HL-60/S4 treated with phorbol 12-myristate 13-acetate at 8.2 ng/mL for 4 days and 3 days (cell line): ENCODE data around the gene REEP1.

Source experiments
- in situ Hi-C: fragments of 300-500 bp; cut with MboI; formaldehyde crosslinking; loops from 2 replicates; pipeline ENCODE4 v1.15.0; 2022; ENCODE audit warnings: low sequenced_read_pairs

REEP1 gene

DNA sequence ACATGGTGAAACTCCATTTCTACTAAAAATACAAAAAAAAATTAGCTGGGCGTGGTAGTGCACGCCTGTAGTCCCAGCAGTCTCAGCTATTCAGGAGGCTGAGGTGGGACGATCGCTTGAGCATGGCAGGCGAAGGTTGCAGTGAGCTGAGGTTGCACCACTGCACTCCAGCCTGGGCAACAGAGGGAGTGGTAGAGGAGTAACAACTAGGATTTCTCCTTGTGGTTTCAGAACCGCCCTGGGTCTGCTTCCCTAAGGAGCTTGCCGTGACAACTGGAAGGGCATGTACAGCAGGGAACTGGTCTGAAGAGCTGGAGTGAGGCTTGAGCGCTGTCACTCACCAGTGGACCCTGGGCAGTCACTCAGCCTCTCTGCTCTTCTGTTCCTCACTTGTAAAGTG, 29.1 kb downstream of the REEP1 start:
- in situ Hi-C loops = no loop called here

DNA sequence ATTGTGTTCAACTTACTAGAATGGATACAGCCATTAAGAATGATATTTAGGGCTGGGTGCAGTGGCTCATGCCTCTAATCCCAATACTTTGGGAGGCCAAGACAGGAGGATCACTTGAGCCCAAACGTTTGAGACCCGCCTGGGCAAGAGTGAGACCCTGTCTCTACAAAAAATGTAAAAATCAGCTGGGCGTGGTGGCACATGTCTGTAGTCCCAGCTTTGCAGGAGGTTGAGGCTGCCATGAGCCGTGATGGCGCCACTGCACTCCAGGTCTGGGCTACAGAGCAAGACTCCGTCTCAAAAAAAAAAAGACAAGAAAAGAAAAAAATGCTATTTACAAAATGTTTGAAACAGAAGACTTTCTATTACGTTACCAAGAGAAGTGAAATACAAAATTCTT, 30.0 kb downstream of the REEP1 start:
- in situ Hi-C loops = no loop called here

DNA sequence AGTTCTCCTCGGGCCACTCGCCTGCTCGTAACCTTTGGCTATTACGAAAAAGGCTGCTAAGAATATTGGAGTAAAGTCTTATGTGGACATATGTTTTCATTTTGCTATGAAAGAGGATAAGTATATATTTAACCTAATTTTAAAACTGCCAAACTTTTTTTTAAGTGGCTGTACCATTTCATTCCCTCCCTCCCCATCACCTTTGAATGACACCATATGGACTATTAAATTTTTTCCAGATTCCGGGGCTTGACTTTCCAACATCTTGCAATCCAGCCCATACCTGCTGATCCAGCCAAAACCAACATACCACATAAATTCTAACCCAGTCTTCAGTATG, 31.5 kb downstream of the REEP1 start:
- in situ Hi-C loops = no loop called here

DNA sequence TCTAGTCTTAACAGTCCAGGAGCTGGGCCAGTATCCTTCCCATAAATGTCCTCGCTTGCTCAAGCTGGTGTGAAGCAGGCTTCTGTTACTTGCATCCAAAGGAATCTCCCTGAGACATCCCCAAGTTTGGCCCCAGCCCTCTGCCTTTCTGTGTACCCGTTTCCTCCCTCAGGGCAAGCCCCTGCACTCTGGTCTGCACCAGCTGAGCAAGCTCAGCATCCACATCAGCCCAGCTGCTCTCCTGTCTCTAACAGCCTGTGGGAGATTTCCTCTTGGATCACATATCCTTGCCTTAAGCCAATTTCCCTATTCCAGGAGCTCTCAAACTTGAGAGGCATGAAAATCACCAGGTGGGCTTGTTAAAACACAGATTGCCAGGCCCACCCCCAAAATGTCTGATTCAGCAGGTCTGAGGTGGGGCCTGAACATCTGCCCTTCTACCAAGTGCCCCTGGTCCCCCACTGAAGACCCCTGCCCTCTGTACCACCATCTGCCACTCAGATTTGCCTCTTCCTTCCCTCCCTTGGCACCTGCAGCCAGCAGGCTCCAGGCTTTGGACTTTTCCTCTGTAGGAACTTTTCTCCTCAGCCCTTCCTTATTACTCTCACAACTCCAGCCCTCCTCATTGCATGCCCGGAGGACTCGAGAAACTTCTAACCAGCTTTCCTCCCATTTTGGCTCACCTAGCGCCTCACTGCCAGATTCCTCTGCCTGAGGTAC, 32.1 kb downstream of the REEP1 start:
- in situ Hi-C loops = no loop called here

DNA sequence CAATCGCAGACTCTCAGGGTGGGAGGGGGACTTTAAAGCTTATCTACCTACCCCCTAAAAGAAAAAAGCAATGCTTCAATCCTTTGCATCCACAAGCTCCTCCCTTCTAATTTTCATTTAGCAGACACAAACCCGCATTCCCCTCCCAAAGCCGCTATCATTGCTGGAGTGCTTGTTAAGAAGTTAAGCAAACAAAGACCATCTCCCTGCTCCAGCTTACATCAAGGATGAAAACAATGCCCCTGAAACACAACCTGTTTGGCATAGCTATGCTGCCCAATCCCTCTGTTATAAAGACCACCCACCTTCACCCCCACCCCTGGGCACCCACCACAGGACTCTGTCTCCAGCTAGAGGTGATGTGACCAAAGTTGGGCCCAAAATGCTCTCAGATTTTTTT, 33.0 kb downstream of the REEP1 start:
- in situ Hi-C loops = no loop called here

DNA sequence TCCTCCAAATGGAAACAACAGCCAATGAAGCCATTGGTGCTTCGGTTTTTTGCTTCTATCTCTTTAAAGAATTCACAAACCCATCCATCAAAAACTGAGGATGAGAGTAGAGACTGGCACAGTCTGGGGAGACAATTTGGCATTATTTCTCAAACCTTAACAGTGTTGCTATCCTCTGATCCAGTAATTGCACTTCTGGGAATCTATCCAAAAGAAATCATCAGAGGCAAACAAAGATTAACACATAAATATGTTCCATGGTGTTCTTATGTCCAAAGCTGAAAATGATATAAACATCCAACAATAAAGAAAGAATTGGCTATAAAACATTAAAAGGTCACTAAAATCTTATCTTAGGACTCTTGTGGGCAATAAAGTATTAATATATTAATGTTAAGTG, 35.1 kb downstream of the REEP1 start:
- in situ Hi-C loops = no loop called here

DNA sequence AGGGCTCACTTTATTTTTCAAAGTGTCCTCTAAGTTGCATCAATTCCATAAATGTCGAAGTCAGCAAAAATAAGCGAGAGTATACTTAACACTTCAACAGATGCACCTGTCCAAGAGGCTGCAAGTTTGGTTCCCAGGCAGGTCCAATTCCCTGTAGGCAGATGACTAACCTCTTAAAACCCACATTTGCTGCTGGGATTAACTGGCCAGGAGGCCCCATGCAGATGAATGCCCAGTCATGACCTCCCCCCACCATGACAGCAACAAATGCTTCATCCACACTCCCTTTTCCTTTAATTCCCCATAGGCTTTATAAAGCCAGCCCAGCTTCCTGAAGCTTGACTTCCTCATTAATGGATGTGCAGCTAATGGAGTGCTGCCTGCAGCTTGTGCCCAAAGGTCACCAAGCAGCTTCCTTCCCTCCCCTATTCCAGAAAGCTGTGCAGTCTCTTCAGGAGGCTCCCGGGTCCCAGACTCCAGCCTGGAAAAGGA, 35.7 kb downstream of the REEP1 start:
- in situ Hi-C loops = no loop called here

DNA sequence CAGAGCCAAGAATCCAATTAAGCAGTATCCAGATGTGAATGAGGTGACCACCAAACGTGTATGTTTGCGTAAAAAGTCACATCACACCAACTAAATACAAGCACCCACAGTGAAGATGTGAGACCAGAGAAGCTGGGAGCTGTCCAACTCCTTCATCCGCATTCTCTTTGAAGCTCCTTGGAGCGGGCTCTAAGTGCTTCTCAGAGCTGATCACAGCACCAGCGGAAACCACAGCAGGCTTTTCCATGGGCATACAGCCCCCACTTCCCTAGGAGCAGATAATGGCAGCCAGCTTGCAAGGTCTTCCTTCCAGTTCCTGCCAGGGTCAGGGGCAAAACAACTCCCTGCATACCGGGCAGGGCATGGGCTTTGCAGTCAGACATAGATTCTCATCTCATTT, 36.4 kb downstream of the REEP1 start:
- in situ Hi-C loops = no loop called here

DNA sequence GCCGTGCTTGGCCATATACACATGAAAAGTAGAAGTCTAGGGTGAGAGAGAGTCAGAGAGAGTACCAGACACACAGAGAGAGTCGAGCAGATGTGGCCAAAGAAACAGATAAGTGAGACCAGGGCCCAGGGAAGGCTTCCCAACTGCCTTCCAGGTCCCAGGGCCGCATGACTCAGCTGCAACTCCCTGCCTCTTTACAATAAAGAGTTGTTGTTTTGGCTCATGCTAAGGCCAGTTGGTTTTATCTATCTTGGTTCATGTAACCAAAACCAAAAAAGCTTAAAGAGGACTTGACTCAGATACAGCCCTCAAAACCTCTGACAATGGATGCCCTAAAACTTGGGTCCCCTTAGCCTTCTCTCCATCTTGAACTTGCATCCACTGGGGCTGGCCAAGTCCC, 36.9 kb downstream of the REEP1 start:
- in situ Hi-C loops = no loop called here

DNA sequence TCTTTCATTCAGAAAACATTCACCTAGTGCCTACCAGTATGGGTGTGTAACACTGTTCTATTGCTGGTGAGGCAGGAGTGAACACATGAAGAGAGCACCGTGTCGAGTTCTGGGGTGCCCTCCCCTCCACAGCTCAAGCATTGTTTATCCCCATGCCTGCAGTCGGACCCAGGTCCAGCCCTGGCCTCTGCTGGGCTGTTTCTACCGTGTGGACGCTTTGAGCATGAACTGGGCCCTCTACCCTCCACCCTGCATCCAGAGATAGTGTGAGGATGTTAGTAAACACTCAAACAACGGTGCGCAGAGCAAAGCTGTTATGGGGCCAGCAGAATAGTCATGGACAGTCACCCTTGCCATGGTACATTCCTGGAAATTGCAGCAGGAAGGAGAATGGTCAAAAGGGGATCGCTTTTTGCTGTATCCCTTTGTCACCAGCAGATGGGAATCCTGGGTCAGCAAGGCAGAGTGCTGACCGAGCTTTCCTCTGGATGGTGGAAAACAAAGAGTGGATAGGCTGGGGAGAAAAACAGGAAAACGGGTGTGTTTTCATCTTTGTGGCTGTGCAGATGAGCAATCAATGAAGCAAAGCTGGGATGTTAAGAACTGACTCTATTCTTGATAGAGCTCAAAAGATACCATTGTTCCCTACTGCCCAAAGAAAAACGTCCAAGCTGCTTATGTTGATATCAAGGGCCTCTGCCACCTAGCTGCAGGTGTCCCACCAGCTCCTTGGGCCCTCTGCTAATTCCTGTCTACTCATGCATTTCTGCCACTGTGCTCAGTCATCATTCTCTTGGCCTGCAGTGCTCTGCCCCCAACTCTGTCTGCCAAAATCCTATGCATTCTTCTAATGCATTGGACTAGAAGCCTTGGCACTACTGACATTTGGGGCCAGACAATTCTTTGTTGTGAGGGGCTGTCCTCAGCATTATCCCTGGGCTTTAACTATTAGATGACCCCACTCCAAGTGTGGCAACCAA, 38.7 kb downstream of the REEP1 start:
- in situ Hi-C loops = no loop called here

DNA sequence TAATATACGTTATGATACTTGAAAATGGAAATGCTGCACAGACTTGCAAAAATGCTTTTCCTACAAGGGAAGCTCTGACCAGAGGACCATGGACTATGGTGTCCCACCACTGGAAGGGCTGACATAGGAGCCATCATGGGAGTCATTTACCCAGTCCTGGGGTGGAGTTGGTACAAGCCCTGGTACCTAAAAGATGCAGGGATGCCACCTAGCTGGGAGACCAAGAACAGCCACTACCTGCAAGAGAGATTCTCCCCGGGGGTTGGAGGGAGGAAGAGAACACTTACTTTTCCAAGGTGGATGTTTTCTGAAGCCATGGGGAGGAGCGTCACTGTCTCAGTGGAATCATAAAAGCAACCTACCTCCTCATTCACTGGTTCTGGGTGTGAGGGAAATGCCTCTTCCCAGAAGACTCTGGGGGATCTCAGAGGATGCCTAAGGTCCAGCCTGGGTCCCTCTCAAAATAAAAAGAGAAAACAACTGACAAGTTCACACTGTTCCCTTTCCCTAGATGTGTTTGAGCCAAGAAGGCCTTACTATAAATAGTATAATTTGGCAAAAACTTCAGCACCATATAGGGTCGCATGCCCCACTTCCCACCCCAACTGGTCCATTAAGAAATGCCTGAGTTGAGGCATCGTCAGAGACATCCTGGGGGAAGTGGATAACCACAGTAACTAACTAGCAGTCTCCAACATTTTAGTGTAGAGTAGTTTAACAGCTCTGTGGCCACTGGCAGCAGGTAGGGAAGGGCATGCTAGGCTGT, 39.9 kb downstream of the REEP1 start:
- in situ Hi-C loops = no loop called here

DNA sequence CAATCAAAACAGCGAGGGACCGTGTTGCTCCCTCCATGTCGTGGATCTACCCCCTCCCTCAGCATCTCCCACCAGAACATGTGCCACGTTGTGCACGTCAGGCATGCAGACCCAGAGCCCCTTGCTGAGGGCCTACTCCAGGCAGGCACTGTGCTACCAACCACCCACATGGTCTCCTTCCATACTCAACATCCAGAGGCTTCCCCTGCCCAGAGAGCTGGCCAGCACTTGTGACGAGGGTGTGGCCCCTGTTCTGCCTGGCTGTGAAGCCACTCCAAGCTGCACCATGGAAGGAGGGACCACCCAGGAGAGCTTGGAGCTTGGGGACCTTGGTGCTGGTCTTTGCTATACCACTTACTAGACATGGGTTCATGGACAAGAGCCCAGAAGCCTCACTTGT, 40.5 kb downstream of the REEP1 start:
- in situ Hi-C loops = no loop called here

DNA sequence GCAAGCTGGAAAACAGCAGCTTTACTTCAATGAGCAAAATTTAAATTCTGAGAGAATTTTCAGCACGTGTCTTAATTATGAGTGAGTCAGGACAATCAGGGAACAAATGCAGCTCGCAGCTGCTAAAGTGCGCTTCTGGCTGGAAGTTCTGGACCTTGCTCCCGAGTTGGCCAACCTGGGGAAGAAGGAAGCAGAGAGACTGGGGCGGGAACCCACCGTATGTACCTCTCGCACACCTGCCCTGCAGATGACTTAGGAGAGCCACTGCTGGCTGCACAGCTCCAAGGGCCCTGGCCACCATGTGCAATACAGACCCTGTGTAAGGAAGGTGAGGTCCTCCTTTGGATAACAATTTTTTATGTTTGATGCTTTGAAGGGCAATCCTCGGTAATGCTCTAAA, 42.4 kb downstream of the REEP1 start:
- in situ Hi-C loops = no loop called here

DNA sequence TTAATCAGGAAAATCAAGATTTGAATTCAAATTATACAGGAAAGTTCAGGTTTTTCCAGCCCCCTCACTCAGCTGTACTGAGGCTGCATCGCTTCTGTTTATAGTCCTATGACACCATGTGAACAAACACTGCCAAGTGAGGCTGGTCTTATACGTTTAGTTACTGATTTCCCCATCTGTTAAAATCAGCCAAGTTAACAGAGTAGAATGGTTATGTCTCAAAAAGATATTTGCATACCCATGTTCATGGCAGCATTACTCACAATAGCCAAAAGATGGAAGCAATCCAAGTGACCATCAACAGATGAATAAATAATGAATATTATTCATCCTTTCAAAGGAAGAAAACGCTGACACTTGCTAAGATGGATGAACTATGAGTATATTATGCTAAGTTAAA, 43.8 kb downstream of the REEP1 start:
- in situ Hi-C loops = no loop called here

DNA sequence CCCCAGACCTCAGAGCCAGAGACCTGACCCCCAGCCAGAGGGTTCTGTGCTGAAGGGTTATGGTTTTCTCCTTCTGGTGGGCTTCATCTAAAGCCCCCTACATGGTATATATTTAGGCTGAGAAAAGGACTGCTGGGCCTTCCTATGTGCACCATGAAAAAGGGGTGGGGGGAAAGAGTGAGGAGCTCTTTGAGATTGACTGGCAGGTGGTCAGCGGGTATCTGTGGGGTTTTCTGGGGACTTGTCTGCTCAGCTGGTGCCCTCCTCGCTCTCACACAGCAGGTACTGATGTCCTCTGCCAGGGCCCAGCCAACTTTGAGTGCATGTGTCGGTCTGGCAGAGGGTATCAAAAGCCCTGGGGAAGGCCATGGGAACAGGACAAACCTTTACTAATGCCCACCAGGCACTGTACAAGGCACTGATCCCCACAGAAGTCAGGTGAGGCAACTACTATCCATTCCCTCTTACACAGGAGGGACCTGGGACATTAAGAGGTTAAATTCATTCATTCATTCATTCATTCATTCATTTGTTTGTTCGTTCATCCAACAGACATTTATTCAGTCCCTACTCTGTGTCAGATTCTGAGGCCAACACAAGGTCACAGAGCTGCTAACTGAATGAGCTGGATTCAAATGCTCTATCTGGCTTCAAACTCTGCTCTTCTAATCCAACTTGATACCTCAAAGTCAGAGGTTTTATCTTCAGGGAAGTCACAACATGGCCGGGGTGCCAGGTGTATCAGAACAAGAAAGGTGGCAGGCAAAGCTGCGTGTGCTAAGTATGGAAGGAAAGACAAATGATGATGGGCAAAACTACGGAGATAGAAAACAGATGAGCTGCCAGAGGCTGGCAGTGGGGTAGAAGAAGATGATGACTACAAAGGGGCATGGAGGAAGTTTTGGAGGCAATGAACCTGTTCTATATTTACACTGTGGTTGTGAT, 44.6 kb downstream of the REEP1 start:
- in situ Hi-C loops = no loop called here

DNA sequence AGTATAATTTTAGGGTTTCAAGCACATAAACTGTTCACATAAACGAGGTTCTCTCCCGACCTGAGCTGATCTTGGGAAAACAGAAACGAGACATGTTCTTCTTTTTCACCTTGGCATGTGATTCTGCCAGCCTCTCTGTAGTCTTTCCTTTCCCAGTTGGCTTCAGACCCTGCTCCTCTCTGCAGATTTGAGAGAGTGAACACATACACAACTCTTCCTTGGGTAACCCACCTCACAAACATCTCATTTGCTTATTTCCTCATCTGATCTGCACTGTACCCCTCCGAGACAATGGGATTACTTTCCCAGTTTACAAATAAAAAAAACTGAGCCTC, 46.1 kb downstream of the REEP1 start:
- in situ Hi-C loops = no loop called here

DNA sequence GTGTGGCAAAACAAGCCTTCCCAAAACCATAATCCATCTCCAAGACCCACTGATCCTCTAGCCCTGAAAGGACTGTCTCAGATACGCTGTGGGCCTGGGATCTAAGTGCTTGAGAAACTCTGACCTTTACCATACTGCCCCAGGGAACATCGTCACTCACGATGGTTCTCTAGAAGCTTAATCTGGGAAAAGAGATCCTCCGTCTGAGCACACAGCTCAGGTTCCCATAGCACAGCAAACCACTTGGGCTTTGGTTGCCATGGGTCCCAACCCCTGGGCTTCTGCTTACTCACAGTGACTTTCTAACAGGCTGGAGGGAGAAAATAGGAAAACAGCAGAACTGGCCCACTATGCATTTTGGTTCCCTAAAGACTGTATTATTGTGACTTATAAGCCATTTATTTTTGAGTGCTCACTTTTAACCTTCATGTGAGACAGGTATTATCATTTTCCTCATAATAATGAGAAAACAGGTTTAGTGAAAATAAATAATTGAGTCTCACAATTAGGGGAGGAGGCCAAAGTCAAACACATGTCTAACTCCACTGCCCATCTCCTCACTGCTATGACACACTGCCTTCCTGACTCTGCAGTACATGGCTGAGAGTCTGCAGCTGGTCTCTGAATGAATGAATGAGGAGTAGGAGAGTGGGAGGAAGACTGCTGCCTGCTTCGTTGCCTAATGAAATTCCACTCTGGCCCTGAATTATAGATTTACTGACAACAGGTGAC, 46.7 kb downstream of the REEP1 start:
- in situ Hi-C loops = no loop called here

DNA sequence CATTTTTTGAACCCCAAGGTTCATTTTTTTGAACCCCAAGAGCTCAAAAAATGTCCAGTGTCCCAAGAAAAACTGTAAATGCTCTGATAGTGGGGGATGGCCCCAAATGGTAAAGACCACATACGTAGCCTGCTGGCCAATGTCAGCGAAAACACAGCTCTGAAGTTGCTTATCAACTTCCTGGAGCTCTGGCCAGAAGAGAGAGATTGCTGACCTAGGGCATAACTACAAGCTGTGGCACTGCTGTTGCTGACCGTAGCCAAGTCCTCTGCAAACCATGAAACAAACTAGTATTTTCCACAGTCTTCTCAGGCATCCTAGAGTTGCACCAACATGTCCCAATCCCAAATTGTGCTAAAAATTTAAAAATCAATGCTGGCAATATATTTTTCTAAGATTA, 50.9 kb downstream of the REEP1 start:
- in situ Hi-C loops = no loop called here

DNA sequence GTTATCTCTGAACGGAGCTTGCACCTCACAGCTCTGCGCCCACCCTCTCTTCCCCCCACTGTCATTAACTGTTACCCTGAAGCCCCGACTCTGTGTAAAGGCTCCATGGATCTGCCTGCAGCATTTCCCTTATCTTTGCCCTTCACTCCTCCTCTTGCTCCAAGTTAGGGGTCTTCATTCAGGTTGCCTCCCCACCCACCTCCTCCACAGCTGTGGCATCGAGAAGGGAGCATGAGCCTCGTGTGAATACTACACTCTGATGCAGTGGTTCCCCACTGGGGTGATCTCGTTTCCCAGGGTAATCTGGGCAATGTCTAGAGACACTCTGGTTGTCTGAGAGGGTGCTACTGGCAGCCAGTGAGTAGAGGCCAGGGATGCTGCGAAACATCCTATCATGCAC, 51.4 kb downstream of the REEP1 start:
- in situ Hi-C loops = no loop called here

DNA sequence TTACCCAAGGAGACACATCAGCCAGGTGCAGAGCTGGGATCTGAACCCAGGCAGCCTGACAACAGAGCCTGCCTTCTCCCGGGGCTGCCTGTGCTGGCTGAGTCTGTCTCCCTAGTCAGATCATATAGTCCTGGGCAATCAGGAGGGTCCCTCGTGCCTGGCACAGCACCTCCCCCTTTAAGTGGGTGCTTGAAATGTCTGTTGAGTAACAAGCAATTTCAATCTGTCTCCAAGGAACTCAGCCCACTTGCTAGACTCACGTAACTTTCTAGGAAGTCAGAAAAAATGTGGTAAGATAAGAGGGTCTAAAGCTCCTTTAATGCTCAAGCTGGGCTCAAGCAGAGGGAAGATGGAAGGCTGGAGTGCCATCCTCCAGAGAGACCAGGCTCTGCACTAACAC, 51.9 kb downstream of the REEP1 start:
- in situ Hi-C loops = no loop called here
